Measurements from ENCODE around the gene ESRRA.
"Not testable (repeated sequence)": the region's sequence is repeated elsewhere in the genome, so short reads cannot be mapped to it uniquely, and the experiment has no call there.

The ESRRA gene

DNA sequence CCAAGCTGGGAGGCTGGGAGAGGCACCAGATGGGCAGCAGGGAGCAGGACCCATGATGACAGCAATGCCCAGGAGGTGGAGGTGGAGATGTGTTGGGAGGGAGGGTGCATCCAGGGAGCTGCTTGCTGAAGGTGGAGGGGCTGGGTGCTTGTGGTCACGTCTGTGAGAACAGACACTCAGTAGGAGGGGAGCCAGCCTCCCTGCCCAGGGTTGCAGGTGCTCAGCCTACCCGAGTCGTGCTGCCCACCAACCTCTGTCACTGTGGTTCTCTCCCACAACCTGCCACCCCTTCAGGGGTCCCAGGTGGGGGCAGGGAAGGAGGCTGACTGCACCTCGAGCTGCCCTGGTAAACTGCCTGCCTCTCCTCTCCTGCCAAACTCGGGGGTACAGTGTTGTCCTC is 18.0 kb downstream of the ESRRA start:
- no peak for DNase-seq (ENCODE audit: low spot score)
- TF ChIP-seq, protein P1, sequence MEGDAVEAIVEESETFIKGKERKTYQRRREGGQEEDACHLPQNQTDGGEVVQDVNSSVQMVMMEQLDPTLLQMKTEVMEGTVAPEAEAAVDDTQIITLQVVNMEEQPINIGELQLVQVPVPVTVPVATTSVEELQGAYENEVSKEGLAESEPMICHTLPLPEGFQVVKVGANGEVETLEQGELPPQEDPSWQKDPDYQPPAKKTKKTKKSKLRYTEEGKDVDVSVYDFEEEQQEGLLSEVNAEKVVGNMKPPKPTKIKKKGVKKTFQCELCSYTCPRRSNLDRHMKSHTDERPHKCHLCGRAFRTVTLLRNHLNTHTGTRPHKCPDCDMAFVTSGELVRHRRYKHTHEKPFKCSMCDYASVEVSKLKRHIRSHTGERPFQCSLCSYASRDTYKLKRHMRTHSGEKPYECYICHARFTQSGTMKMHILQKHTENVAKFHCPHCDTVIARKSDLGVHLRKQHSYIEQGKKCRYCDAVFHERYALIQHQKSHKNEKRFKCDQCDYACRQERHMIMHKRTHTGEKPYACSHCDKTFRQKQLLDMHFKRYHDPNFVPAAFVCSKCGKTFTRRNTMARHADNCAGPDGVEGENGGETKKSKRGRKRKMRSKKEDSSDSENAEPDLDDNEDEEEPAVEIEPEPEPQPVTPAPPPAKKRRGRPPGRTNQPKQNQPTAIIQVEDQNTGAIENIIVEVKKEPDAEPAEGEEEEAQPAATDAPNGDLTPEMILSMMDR (IDR thresholded peaks at IDR 0.05; ENCODE audit: borderline replicate concordance, control extremely low read depth, extremely low read depth, insufficient read depth, missing control alignments) = no peak
- in situ Hi-C loops (cut with MboI; ENCODE audit: low sequenced_read_pairs, unreplicated experiment) = no loop called here

DNA sequence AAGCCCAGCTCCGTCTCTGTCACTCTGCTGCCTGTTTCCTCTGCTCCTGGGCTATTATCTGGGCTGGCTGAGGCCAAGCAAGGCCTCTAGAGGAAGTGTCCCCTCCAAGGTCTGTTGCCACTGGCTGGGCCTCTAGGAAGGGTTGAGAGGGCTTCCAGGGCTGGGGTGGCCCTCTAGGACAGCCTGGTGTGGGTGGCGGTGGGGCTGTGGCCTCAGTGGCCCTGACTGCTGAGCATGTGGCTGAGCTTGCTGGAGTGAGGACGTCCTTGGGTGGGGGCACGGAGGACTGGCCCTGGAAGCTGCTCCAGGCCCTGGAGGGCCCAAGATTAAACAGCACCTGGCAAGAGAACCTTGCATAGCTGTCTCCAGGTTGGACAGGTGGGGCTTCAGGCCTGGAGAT is 18.7 kb downstream of the ESRRA start:
- in situ Hi-C loops (cut with MboI; ENCODE audit: low sequenced_read_pairs, unreplicated experiment); DNase-seq (ENCODE audit: low spot score): not testable (repeated sequence)

DNA sequence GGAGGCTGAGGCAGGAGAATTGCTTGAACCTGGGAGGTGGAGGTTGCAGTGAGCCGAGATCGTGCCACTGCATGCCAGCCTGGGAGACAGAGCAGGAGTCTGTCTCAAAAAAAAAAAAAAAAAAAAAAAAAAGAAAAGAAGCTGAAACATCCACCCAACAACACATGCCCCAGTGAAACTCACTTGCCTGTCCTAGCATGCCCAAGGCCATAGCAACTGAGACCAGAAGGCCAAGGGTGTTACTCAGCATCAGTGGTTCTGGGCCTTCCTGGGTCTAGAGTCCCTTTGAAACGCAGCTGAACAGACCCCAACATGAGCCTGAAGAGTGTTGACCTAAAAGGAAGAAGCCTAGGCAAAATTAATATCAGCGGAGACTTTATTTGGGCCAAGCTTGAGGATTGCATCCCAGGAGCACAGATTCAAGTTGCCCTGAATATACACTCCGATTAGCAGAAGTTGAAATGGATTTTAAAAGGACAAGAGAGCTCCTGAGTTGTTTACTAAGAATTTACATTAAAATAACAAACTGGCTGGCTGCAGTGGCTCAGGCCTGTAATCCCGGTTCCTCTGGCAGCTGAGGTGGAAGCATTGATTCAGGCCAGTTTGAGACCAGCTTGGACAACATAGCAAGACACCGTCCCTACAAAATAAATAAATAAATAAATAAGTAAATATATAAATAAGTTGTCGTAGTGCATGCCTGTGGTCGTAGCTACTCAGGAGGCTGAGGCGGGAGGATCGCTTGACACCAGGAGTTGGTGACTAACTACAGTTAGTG is 19.6 kb downstream of the ESRRA start:
- in situ Hi-C loops (cut with MboI; ENCODE audit: low sequenced_read_pairs, unreplicated experiment) = no loop called here
- DNase-seq (ENCODE audit: low spot score) = no peak
- TF ChIP-seq, protein P1 (IDR thresholded peaks at IDR 0.05; ENCODE audit: borderline replicate concordance, control extremely low read depth, extremely low read depth, insufficient read depth, missing control alignments) = no peak

DNA sequence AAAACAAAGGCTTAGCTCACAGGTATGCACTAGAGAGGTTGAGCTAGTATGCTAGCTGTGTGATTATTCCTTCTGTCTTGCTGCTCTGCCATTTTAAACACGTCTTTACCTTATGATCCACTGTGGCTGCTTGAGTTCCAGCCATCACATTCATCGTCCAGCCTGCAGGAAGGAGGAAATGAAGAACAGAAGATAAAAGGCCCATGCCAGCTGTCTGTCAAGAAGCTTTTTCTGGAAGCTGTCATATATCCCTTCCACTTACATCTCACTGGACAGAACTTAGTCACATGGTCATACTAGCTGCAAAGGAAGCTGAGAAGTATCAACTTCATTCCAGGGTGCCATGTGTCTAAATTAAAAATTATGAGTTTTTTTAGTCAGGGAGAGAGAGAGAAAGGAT is 22.1 kb downstream of the ESRRA start:
- TF ChIP-seq, protein P1 (IDR thresholded peaks at IDR 0.05; ENCODE audit: borderline replicate concordance, control extremely low read depth, extremely low read depth, insufficient read depth, missing control alignments) = no peak
- in situ Hi-C loops (cut with MboI; ENCODE audit: low sequenced_read_pairs, unreplicated experiment) = no loop called here
- DNase-seq (ENCODE audit: low spot score) = no peak

DNA sequence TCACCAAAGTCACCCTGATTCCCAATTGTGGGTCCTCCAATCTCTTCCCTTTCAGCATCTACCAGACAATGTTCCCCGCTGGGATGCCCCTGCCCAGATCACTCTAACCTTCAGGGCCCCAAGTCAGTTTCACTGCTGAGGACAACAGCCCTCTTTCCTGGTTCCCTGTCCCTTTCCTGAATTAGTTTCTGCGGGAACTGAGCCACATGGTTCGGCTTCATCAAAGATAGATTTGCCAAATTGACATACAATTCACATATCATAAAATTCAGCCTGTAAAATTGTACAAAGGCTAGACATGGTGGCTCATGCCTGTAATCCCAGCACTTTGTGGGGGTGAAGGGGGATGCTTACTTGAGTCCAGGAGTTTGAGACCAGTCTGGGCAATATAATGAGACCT is 22.7 kb downstream of the ESRRA start:
- TF ChIP-seq, protein P1 (IDR thresholded peaks at IDR 0.05; ENCODE audit: borderline replicate concordance, control extremely low read depth, extremely low read depth, insufficient read depth, missing control alignments) = no peak
- in situ Hi-C loops (cut with MboI; ENCODE audit: low sequenced_read_pairs, unreplicated experiment) = no loop called here
- no peak for DNase-seq (ENCODE audit: low spot score)

DNA sequence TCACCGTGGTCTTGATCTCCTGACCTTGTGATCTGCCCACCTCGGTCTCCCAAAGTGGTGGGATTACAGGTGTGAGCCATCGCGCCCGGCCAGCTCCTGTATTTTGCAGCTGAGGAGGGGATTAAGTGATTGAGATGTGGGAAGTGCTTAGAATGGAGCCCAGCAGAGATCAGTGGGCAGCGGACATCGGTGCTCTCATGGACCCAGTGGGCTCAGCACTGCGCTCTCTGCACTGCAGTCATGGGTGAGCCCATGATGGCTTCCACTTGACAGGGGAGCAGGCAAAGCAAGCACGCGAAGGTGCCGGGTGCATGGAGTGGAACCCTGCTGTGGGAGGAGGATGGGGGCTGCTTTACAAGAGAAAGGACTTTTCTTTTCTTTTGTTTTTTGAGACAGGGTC is 25.6 kb downstream of the ESRRA start:
- DNase-seq (ENCODE audit: low spot score) = no peak
- in situ Hi-C loops (cut with MboI; ENCODE audit: low sequenced_read_pairs, unreplicated experiment) = no loop called here

More for the DNA sequence above, 25.6 kb downstream of the ESRRA start:
- TF ChIP-seq, protein P1 (IDR thresholded peaks at IDR 0.05; ENCODE audit: borderline replicate concordance, control extremely low read depth, extremely low read depth, insufficient read depth, missing control alignments) = no peak
